Right renal pelvis (tissue), 4 donors: Measurements from ENCODE around the gene SYDE2. TPM values are rescaled to one million over a fixed set of nuclear protein-coding genes. Genes with fewer than 3 reads are reported as not detected.
"Not testable (repeated sequence)": the region's sequence is repeated elsewhere in the genome, so short reads cannot be mapped to it uniquely, and the experiment has no call there.

Experiments
- DNase-seq, 4 donors: peaks; one replicate each; pipeline ENCODE4 v3.0.0-alpha.2; 2013; ENCODE audit warnings: low read depth in 4 of 4, low spot score in 3 of 4, missing footprints in 1 of 4
- polyA plus RNA-seq, 4 donors: library from polyadenylated mRNA; unstranded; fragments of 120-200 nt; gene quantifications; one replicate each; pipeline ENCODE4 v1.2.1, GENCODE V29; 2013; ENCODE audit not compliant: insufficient read length in 4 of 4

The SYDE2 gene, protein sequence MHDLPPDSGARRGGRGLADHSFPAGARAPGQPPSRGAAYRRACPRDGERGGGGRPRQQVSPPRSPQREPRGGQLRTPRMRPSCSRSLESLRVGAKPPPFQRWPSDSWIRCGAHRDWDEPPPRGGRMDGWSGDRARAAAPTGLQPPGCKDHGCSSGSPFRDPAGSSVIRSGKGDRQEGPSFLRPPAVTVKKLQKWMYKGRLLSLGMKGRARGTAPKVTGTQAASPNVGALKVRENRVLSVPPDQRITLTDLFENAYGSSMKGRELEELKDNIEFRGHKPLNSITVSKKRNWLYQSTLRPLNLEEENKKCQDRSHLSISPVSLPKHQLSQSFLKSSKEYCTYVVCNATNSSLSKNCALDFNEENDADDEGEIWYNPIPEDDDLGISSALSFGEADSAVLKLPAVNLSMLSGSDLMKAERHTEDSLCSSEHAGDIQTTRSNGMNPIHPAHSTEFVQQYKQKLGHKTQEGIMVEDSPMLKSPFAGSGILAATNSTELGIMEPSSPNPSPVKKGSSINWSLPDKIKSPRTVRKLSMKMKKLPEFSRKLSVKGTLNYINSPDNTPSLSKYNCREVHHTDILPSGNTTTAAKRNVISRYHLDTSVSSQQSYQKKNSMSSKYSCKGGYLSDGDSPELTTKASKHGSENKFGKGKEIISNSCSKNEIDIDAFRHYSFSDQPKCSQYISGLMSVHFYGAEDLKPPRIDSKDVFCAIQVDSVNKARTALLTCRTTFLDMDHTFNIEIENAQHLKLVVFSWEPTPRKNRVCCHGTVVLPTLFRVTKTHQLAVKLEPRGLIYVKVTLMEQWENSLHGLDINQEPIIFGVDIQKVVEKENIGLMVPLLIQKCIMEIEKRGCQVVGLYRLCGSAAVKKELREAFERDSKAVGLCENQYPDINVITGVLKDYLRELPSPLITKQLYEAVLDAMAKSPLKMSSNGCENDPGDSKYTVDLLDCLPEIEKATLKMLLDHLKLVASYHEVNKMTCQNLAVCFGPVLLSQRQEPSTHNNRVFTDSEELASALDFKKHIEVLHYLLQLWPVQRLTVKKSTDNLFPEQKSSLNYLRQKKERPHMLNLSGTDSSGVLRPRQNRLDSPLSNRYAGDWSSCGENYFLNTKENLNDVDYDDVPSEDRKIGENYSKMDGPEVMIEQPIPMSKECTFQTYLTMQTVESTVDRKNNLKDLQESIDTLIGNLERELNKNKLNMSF
- 10 to 100 TPM in 2 of 4 donors, 1 to 10 TPM in 2; 8.8 to 10.6 (median 9.8) TPM for polyA plus RNA-seq

DNA sequence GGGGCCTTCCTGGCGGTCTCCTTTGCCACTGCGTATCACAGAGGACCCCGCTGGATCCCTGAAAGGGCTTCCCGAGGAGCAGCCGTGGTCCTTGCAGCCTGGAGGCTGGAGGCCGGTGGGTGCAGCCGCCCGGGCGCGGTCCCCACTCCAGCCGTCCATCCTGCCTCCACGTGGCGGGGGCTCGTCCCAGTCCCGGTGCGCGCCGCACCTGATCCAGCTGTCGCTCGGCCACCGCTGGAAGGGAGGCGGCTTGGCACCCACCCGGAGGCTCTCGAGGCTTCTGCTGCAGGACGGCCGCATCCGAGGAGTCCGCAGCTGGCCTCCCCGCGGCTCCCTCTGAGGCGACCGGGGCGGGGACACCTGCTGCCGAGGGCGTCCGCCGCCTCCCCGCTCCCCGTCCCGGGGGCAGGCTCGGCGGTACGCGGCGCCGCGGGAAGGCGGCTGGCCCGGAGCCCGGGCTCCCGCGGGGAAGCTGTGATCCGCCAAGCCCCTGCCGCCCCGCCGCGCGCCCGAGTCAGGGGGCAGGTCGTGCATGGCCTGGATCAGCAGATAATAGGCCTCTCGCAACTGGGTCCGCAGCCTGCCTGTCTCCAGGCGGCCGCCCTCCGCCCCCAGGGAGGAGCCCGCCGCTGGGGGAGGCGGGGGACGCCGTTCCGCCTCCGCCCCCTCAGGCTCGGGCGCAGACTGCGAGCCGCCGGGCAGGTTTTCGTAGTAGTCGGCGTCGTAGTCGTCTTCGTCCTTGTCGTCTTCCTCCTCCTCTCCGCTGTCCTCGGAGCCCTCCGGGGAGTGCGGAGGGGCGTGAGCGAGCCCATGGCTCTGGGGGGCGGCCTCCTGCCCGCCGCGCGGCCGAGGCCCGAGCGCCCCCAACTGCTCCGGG is at the start of gene SYDE2:
Gene SYDE2, minus strand, starts transcription at position 554 of the 877 bp plus-strand sequence. Its CDS starts 20 bp downstream, at position 534.
- DNase-seq = peak in 3 of 4 donors; percentile 41 to 69 (median 61)

GRCh38 chr1:85249042-85249441 is 48.2 kb upstream of the SYDE2 start:
- not testable (repeated sequence) for DNase-seq

GRCh38 chr1:85245891-85246290 is 45.1 kb upstream of the SYDE2 start:
- DNase-seq = no peak

GRCh38 chr1:85245456-85245855 is 44.6 kb upstream of the SYDE2 start:
- no peak for DNase-seq

DNA sequence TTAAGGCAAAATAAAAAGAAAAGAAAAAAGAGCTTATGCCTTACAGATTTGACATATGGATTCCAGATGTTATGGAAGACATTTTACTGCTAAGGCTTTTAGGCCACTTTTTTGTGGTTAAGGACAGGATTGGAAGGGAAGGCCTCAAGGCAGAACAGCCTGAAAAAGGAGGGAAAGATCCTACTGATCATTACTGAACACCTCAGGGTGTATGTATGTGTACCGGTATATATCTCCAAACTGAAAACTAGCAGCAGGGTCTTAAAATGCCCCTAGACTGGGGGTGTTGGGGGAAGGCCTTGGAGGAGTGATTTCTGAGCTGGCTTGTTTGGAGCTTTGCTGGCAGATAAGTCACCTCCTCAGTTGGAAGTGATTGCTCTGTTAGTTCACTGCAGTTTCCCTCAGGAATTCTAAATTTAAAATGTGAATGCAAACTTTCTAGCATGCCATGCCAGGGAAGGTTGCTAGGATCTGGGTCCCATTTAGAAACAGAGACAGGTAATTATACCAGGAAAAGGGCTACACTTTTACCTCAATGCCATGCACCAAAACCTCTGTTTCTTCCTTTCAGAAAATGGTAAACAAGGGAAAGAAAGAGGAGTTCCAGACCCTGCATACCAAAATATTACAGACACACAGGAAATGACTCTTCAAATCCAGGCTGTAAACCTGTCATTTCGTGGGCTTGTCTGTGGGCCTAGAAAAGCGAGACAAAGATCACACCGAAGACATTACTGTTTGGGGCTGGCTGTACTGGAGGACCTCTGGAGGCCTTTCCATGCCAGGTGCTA is 43.6 kb upstream of the SYDE2 start:
- DNase-seq = no peak

DNA sequence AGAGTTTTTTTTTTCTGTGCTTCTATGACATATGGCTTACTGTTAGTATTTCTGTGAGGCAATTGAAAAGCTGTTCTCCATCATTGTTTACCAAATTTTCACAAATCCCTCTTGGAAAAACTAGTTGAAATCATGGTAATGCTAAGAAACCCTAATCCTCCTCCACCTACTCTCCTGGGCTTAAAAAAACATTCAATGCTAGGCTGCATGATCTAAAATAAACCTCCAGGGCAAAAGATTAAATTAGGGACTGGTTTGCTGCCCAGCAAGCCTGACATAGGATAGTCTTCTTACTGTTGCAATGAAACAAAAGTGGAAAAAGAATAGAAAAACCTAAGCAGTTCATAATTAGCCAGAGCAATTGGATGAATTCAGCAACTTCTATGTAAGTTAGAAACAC is 42.6 kb upstream of the SYDE2 start:
- no peak for DNase-seq

GRCh38 chr1:85240643-85241042 is 39.8 kb upstream of the SYDE2 start:
- DNase-seq = no peak

GRCh38 chr1:85240174-85240601 is 39.4 kb upstream of the SYDE2 start:
- DNase-seq = no peak

DNA sequence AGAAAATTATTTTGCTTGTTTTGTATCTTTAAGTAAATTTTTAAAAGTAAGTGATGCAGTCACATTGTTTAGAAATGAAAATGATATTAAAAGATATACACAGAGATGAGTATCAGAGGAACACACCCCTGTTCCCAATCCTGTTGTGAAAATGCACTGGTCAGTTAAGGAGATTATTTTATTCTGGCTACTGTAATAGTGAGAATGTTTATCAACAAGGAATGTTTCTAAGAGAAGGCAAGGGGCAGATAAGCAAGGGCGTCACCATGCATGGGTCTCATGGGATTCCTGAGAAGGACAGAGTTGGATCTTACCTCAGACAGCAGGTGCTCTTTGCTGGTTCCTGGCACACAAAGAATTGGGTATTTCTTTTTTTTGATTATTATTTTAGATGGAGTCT is 36.8 kb upstream of the SYDE2 start:
- no peak for DNase-seq

- no peak for DNase-seq
Measured at GRCh38 chr1:85230305-85230977, 29.6 kb upstream of the SYDE2 start.

DNA sequence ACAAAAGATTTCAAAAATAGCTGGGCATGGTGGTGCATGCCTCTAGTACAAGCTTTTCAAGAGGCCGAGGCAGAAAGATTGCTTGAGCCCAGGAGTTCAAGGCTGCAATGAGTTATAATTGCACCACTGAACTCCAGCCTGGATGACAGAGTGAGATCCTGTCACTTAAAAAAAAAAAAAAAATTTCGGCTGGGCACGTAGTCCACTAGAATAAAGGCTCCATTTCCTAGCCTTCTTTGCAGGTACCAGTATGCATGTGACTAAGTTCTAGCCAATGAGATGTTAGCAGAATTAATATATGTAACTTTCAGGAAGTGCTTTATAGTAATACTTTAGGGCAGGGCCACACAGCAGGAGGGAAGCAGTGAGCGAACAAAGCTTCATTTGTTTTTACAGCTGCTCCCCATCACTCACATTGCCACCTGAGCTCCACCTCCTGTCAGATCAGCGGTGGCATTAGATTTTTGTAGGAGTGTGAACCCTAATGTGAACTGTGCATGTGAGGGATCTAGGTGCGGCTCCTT is 28.8 kb upstream of the SYDE2 start:
- DNase-seq = no peak

- DNase-seq = no peak
Measured at GRCh38 chr1:85228972-85229371, 28.2 kb upstream of the SYDE2 start.

DNA sequence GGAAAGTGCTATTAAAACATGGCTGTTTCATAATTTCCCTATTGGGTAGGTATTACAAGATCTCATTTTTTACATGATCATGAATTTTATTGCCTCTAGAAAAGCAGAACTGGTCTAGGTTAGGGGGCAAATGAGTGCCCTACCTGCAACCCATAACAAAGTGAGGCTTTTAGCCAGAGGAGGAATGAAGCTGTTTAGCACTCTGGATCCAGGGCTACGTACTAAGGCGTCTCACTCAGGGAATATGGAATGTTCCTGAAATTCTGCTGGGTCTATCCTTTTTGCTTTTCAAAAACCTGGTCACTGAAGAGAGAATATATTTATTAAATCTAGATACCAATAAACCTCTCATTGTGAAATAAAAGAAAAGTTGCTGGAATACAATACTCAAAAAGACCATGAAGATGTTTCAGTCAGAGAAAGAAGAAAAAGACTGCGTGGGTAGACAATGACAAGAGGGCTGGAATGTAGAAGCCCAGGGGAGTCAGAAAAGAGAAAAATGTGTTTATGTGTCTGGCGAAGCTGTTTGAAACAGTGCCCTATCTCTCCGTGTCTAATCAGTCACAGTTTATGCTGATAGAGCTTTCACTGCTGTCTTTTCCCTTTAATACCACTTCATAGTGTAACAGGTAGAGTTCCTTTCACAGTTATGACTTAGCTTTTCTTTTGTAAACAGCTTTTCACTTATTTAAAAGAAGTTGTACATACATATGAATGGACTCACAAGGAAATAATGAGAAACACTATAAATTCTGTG is 25.0 kb upstream of the SYDE2 start:
- no peak for DNase-seq

DNA sequence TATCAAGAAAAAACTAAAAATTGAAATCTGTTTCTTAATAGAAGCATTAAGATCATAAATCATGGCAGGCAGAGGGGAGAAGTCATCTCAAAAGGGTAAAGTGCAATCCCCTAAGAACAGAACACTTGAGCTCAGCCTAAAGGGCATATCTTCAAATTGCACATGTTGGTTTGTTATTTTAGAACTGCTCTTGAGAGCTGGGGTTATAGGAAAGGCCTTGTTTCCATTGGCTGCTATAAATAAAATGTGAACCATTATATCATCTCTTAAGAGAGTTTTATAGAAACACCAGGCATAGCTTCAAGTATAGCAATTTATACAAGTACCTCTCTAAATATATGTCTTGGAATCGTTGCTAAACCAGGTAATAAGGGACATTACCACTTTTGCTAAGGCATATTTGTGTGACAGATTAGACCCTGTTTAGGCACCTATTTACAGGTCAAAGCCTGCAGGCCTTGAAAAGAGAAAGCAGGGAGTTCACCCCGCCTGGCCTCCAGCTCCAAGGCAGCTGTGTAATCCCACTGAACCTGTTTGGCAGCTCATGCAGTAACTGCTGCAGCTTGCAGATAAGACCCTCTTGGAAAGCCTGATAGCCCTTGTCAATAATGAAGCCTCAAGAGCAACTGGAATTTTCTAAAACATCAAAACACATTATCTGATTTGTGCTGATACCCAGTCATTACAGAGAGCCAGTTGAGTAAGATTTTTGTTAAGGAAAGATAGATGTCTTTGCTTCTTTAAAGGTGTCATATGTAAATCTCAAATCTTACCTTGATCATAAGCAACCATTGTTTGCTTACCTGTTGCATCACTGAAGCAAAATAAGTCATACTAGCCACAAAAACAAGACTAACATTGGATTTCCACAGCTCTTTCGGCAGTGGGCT is 24.2 kb upstream of the SYDE2 start:
- peak in 2 of 4 donors; percentile 37 to 68 for DNase-seq

DNA sequence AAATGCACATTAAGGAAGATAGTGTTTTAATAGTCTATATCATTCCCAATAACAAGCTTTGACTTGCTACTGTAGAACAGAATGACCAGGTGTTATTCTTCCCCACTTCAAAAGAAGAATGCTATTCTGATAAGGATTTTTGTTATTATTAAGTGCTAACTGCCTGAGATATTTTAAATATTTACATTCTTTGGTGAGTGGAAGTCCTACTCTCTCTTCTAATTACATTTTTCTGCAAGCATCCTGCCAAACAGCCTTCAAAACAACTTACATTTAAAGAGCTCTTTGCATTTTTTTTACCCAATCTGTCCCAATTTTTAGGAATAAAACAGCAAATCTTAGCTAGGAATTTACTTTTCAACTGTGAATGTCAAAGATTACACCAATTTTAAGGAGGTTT is 23.5 kb upstream of the SYDE2 start:
- no peak for DNase-seq

DNA sequence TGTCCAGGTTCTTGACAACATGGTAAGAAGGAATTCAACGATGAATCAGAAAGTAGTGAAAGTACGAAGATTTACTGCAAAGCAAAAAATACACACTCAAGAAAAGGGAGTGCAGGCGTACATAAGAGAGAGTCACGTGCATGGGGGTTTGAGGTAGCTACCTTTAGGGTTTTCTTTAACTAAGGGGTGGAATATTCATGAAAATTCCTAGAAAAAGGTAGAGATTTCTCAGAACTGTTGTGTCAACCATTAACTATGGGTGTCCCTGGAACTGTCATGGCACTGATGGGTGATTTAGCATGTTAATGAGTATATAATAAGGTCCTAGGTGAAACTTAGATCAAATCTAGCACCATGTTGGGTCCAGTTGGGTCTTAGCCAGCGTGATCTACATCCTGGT is 22.5 kb upstream of the SYDE2 start:
- no peak for DNase-seq
